HEK293 (cell line): ENCODE measurements around the gene PLAAT5.
A peak's percentile ranks its signal among the peaks of the same experiment; 100 is the strongest.

Experiments
- CTCF ChIA-PET: fragments of 350-600 bp; formaldehyde crosslinking; extraction: SDS; loops from one replicate; lab custom pipeline; 2021; ENCODE audit warnings: antibody characterized with exemption; lab: Yijun Ruan, JAX
- POLR2A ChIA-PET: fragments of 300-600 bp; formaldehyde crosslinking; extraction: SDS; loops from one replicate; lab custom pipeline; 2020; ENCODE audit warnings: antibody characterized with exemption, inconsistent platforms; lab: Yijun Ruan, JAX
- H3K27ac ChIP-seq: fragments of 200-500 bp; sonication (Bioruptor generic); 2 replicates; pipeline ENCODE4 v1.5.1; 2014; ENCODE audit warnings: low read depth, low read length, control low read depth, inconsistent platforms; ENCODE audit errors: extremely low read depth
- H3K36me3 ChIP-seq, 2 experiments: fragments of 200-500 bp in 1 of 2; sonication (Bioruptor generic) in 1 of 2; 1 replicate in 1 of 2; 2 replicates in 1 of 2; pipeline ENCODE4 v1.5.1; 2014 to 2017; ENCODE audit warnings: inconsistent platforms in 2 of 2, low read length in 2 of 2; ENCODE audit not compliant: control insufficient read depth in 2 of 2, insufficient read depth in 1 of 2
- H3K4me1 ChIP-seq: fragments of 200-500 bp; sonication (Bioruptor generic); 2 replicates; pipeline ENCODE4 v1.5.1; 2014; ENCODE audit warnings: mild to moderate bottlenecking, low read length, inconsistent platforms; ENCODE audit not compliant: control insufficient read depth, insufficient read depth
- H3K4me3 ChIP-seq: 2 replicates; pipeline ENCODE4 v1.5.1; 2011; ENCODE audit warnings: low read depth, mild to moderate bottlenecking, control low read depth, low read length, moderate library complexity
- H3K9me3 ChIP-seq: fragments of 200-500 bp; sonication (Bioruptor generic); 2 replicates; pipeline ENCODE4 v1.5.1; 2014; ENCODE audit warnings: low read depth, low read length, inconsistent platforms; ENCODE audit not compliant: control insufficient read depth, insufficient read depth
- GFI1B ChIP-seq: fragments of 450-650 bp; formaldehyde crosslinking; IDR thresholded peaks from 2 replicates; pipeline ENCODE4 v1.5.1; 2016; ENCODE audit warnings: missing biosample characterization, missing genetic modification characterization
- GLIS1 ChIP-seq: fragments of 450-650 bp; formaldehyde crosslinking; IDR thresholded peaks from 2 replicates; pipeline ENCODE4 v1.5.1; 2016; ENCODE audit warnings: missing biosample characterization, missing genetic modification characterization
- HOXD13 ChIP-seq: sonication (generic); formaldehyde crosslinking; IDR thresholded peaks from 2 replicates; pipeline ENCODE4 v1.8.0; 2022; ENCODE audit warnings: missing genetic modification reagents, borderline replicate concordance
- IKZF3 ChIP-seq: fragments of 450-650 bp; IDR thresholded peaks from 2 replicates; pipeline ENCODE4 v1.5.0; 2018; ENCODE audit warnings: missing biosample characterization, mild to moderate bottlenecking, missing genetic modification characterization, moderate library complexity
- MEIS1 ChIP-seq: sonication (generic); formaldehyde crosslinking; IDR thresholded peaks from 2 replicates; pipeline ENCODE4 v1.8.1; 2022; ENCODE audit warnings: missing genetic modification reagents, mild to moderate bottlenecking, borderline replicate concordance
- MYNN ChIP-seq: fragments of 450-650 bp; formaldehyde crosslinking; IDR thresholded peaks from 2 replicates; pipeline ENCODE4 v1.5.1; 2016; ENCODE audit warnings: missing biosample characterization, missing genetic modification characterization, borderline replicate concordance
- PRDM4 ChIP-seq: fragments of 450-650 bp; formaldehyde crosslinking; IDR thresholded peaks from 2 replicates; pipeline ENCODE4 v1.5.1; 2017; ENCODE audit warnings: missing biosample characterization, missing genetic modification characterization
- SETDB1 ChIP-seq: IDR thresholded peaks from one replicate; pipeline ENCODE4 v1.6.1; 2017; ENCODE audit warnings: mild to moderate bottlenecking, low read length, moderate library complexity, mixed read lengths; ENCODE audit not compliant: insufficient read length
- SP2 ChIP-seq: fragments of 450-650 bp; formaldehyde crosslinking; IDR thresholded peaks from 2 replicates; pipeline ENCODE4 v1.5.1; 2016; ENCODE audit warnings: missing biosample characterization, missing genetic modification characterization
- SP7 ChIP-seq: fragments of 450-650 bp; formaldehyde crosslinking; IDR thresholded peaks from 2 replicates; pipeline ENCODE4 v1.5.1; 2016; ENCODE audit warnings: missing biosample characterization, missing genetic modification characterization
- YY1 ChIP-seq: fragments of 450-650 bp; formaldehyde crosslinking; IDR thresholded peaks from 2 replicates; pipeline ENCODE4 v1.5.1; 2018; ENCODE audit warnings: missing biosample characterization, missing genetic modification characterization
- ZFP37 ChIP-seq: fragments of 450-650 bp; formaldehyde crosslinking; IDR thresholded peaks from 2 replicates; pipeline ENCODE4 v1.5.1; 2016; ENCODE audit warnings: missing biosample characterization, missing genetic modification characterization
- ZIC2 ChIP-seq: fragments of 450-650 bp; formaldehyde crosslinking; IDR thresholded peaks from 2 replicates; pipeline ENCODE4 v1.5.1; 2016; ENCODE audit warnings: missing biosample characterization, missing genetic modification characterization
- ZNF114 ChIP-seq: fragments of 450-650 bp; formaldehyde crosslinking; IDR thresholded peaks from 2 replicates; pipeline ENCODE4 v1.5.0; 2017; ENCODE audit warnings: missing biosample characterization, missing genetic modification characterization
- ZNF16 ChIP-seq: fragments of 450-650 bp; formaldehyde crosslinking; IDR thresholded peaks from 2 replicates; pipeline ENCODE4 v1.5.1; 2016; ENCODE audit warnings: low read depth, missing biosample characterization, missing genetic modification characterization
- ZNF169 ChIP-seq: fragments of 450-650 bp; formaldehyde crosslinking; IDR thresholded peaks from 2 replicates; pipeline ENCODE4 v1.5.1; 2016; ENCODE audit warnings: missing biosample characterization, missing genetic modification characterization
- ZNF24 ChIP-seq: fragments of 450-650 bp; formaldehyde crosslinking; IDR thresholded peaks from 2 replicates; pipeline ENCODE4 v1.5.1; 2016; ENCODE audit warnings: missing biosample characterization, missing genetic modification characterization
- ZNF354C ChIP-seq: fragments of 450-650 bp; formaldehyde crosslinking; IDR thresholded peaks from 2 replicates; pipeline ENCODE4 v1.5.1; 2016; ENCODE audit warnings: missing biosample characterization, missing genetic modification characterization, low read depth, borderline replicate concordance
- ZNF398 ChIP-seq: fragments of 450-650 bp; formaldehyde crosslinking; IDR thresholded peaks from 2 replicates; pipeline ENCODE4 v1.5.1; 2017; ENCODE audit warnings: missing biosample characterization, missing genetic modification characterization
- ZNF433 ChIP-seq: fragments of 450-650 bp; formaldehyde crosslinking; IDR thresholded peaks from 2 replicates; pipeline ENCODE4 v1.5.1; 2016; ENCODE audit warnings: missing biosample characterization, missing genetic modification characterization, low read depth
- ZNF555 ChIP-seq: fragments of 450-650 bp; formaldehyde crosslinking; conservative IDR thresholded peaks from 2 replicates; pipeline ENCODE4 v1.5.1; 2017; ENCODE audit warnings: missing biosample characterization, mild to moderate bottlenecking, missing genetic modification characterization, inconsistent platforms
- ZNF600 ChIP-seq: fragments of 450-650 bp; formaldehyde crosslinking; IDR thresholded peaks from 2 replicates; pipeline ENCODE4 v1.5.1; 2016; ENCODE audit warnings: missing biosample characterization, missing genetic modification characterization
- ZNF623 ChIP-seq: fragments of 450-650 bp; formaldehyde crosslinking; IDR thresholded peaks from 2 replicates; pipeline ENCODE4 v1.5.1; 2016; ENCODE audit warnings: missing biosample characterization, missing genetic modification characterization
- ZNF664 ChIP-seq: fragments of 450-650 bp; formaldehyde crosslinking; IDR thresholded peaks from 2 replicates; pipeline ENCODE4 v1.5.1; 2016; ENCODE audit warnings: missing biosample characterization, missing genetic modification characterization
- ZNF768 ChIP-seq: fragments of 450-650 bp; formaldehyde crosslinking; IDR thresholded peaks from 2 replicates; pipeline ENCODE4 v1.5.1; 2018; ENCODE audit warnings: missing biosample characterization, mild to moderate bottlenecking, missing genetic modification characterization
- ZNF837 ChIP-seq: fragments of 450-650 bp; formaldehyde crosslinking; IDR thresholded peaks from 2 replicates; pipeline ENCODE4 v1.5.1; 2016; ENCODE audit warnings: missing biosample characterization, missing genetic modification characterization
- TF ChIP-seq, protein P1 (sequence below): fragments of 450-650 bp; formaldehyde crosslinking; IDR thresholded peaks from 2 replicates; pipeline ENCODE4 v1.5.0; 2017; ENCODE audit warnings: missing biosample characterization, missing genetic modification characterization, borderline replicate concordance
- TF ChIP-seq, protein P2 (sequence below): fragments of 450-650 bp; formaldehyde crosslinking; IDR thresholded peaks from 2 replicates; pipeline ENCODE4 v1.5.1; 2016; ENCODE audit warnings: missing biosample characterization, missing genetic modification characterization

PLAAT5 gene

GRCh38 chr11:63501236-63501635, 10.3 kb upstream of the PLAAT5 start:
- H3K27ac ChIP-seq: no peak overlapping the region
- POLR2A ChIA-PET: no interaction called here
- no peaks in the 10 kb centered on the region for H3K4me1 ChIP-seq
- no peaks in the 10 kb centered on the region for H3K36me3 ChIP-seq
- no peak overlapping the region for H3K4me3 ChIP-seq
- no peak for TF ChIP-seq MEIS1
- TF ChIP-seq IKZF3 (tag by site-specific recombination): no peak
- TF ChIP-seq ZNF24: no peak
- TF ChIP-seq ZNF398 (tag by site-specific recombination): no peak
- no peak for TF ChIP-seq ZNF114 (tag by site-specific recombination)
- TF ChIP-seq ZFP37: no peak
- TF ChIP-seq ZNF433 (tag by site-specific recombination): no peak
- no peak for TF ChIP-seq ZIC2 (tag by site-specific recombination)
- no peak for TF ChIP-seq ZNF600 (tag by site-specific recombination)
- no peak for TF ChIP-seq ZNF169 (tag by site-specific recombination)
- TF ChIP-seq SP2: no peak
- TF ChIP-seq, protein P1, sequence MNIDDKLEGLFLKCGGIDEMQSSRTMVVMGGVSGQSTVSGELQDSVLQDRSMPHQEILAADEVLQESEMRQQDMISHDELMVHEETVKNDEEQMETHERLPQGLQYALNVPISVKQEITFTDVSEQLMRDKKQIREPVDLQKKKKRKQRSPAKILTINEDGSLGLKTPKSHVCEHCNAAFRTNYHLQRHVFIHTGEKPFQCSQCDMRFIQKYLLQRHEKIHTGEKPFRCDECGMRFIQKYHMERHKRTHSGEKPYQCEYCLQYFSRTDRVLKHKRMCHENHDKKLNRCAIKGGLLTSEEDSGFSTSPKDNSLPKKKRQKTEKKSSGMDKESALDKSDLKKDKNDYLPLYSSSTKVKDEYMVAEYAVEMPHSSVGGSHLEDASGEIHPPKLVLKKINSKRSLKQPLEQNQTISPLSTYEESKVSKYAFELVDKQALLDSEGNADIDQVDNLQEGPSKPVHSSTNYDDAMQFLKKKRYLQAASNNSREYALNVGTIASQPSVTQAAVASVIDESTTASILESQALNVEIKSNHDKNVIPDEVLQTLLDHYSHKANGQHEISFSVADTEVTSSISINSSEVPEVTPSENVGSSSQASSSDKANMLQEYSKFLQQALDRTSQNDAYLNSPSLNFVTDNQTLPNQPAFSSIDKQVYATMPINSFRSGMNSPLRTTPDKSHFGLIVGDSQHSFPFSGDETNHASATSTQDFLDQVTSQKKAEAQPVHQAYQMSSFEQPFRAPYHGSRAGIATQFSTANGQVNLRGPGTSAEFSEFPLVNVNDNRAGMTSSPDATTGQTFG (tag by site-specific recombination): no peak
- TF ChIP-seq GLIS1: no peak
- TF ChIP-seq YY1: no peak
- no peak for TF ChIP-seq ZNF354C (tag by site-specific recombination)
- TF ChIP-seq ZNF664 (tag by site-specific recombination): no peak
- CTCF ChIA-PET: no interaction called here
- H3K9me3 ChIP-seq: no peaks in the 10 kb centered on the region

GRCh38 chr11:63499874-63500273, 8.9 kb upstream of the PLAAT5 start:
- no peak overlapping the region for H3K4me3 ChIP-seq
- POLR2A ChIA-PET: no interaction called here
- CTCF ChIA-PET: no interaction called here
- TF ChIP-seq ZNF623 (tag by site-specific recombination) (no peak), SETDB1 (peak; percentile 77)
- H3K4me1 ChIP-seq: no peaks in the 10 kb centered on the region
- H3K9me3 ChIP-seq: no peaks in the 10 kb centered on the region
- no peaks in the 10 kb centered on the region for H3K36me3 ChIP-seq
- no peak overlapping the region for H3K27ac ChIP-seq

GRCh38 chr11:63494975-63495374, 4.0 kb upstream of the PLAAT5 start:
- Histone ChIP-seq H3K36me3 (no peaks in the 10 kb centered on the region), H3K9me3 (no peaks in the 10 kb centered on the region), H3K4me1 (no peaks in the 10 kb centered on the region), H3K27ac (no peak overlapping the region), H3K4me3 (no peak overlapping the region)
- POLR2A ChIA-PET: no interaction called here
- CTCF ChIA-PET: interaction anchor here (0.6 kb wide), 1 partner anchor 30 kb away, joined by 3 read pairs; no protein-coding TSS in a partner anchor
- TF ChIP-seq, protein P2, sequence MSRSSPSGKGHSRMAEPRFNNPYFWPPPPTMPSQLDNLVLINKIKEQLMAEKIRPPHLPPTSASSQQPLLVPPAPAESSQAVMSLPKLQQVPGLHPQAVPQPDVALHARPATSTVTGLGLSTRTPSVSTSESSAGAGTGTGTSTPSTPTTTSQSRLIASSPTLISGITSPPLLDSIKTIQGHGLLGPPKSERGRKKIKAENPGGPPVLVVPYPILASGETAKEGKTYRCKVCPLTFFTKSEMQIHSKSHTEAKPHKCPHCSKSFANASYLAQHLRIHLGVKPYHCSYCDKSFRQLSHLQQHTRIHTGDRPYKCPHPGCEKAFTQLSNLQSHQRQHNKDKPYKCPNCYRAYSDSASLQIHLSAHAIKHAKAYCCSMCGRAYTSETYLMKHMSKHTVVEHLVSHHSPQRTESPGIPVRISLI: no peak
- TF ChIP-seq ZNF555 (tag by site-specific recombination) (no peak), SP7 (no peak), ZNF837 (tag by site-specific recombination) (no peak), HOXD13 (no peak), ZNF664 (tag by site-specific recombination) (no peak), ZNF768 (tag by site-specific recombination) (no peak), PRDM4 (no peak), MYNN (tag by site-specific recombination) (no peak), ZNF16 (tag by site-specific recombination) (no peak), GFI1B (tag by site-specific recombination) (no peak)
